Astrocyte (in vitro differentiated cells and primary cell): ENCODE measurements around the gene IL16.

Source experiments
- EZH2 ChIP-seq: IDR thresholded peaks from 2 replicates; pipeline ENCODE4 v1.6.1; 2012; ENCODE audit warnings: mild to moderate bottlenecking, low read length, inconsistent platforms; ENCODE audit not compliant: insufficient read depth
- TF ChIP-seq, protein P1 (sequence below): IDR thresholded peaks from 2 replicates; pipeline ENCODE4 v1.5.1; 2011; ENCODE audit warnings: low read depth, mild to moderate bottlenecking, inconsistent platforms, low read length, moderate library complexity; ENCODE audit not compliant: insufficient read depth

GRCh38 chr15:81183439-81183775 lies 13.3 kb upstream of the IL16 start:
- TF ChIP-seq EZH2, result no peak
- TF ChIP-seq, protein P1, sequence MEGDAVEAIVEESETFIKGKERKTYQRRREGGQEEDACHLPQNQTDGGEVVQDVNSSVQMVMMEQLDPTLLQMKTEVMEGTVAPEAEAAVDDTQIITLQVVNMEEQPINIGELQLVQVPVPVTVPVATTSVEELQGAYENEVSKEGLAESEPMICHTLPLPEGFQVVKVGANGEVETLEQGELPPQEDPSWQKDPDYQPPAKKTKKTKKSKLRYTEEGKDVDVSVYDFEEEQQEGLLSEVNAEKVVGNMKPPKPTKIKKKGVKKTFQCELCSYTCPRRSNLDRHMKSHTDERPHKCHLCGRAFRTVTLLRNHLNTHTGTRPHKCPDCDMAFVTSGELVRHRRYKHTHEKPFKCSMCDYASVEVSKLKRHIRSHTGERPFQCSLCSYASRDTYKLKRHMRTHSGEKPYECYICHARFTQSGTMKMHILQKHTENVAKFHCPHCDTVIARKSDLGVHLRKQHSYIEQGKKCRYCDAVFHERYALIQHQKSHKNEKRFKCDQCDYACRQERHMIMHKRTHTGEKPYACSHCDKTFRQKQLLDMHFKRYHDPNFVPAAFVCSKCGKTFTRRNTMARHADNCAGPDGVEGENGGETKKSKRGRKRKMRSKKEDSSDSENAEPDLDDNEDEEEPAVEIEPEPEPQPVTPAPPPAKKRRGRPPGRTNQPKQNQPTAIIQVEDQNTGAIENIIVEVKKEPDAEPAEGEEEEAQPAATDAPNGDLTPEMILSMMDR, result no peak
